NCI-H2196 treated with DMSO at 0.1 percent for 48 hours (cell line): ENCODE data around the gene CNTN5.
"Not testable (repeated sequence)": the region's sequence is repeated elsewhere in the genome, so short reads cannot be mapped to it uniquely, and the experiment has no call there.

Experiments
- DNase-seq: peaks from one replicate; lab custom pipeline; 2025; ENCODE audit not compliant: unreplicated experiment; lab: John Stamatoyannopoulos, UW

The CNTN5 gene

DNA sequence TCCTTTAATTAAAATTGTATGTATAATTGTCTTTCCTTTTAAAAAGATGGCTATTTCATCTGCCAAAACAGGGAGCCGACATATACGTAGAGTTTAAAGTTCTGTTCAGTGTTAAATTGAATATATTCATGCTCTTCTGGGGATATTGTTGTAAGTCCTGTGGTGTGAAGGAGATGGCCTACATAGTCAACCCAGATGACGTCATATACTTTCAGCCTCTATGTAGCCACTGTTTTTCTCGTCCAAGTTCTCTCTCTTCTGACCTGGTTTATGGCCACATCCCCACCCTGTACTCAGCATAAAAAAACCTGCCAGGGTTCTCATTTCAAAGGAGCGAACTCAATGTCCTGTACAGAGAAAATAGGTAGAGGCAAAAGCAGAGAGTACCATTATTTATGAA is 1156.9 kb downstream of the CNTN5 start:
- no peak for DNase-seq

DNA sequence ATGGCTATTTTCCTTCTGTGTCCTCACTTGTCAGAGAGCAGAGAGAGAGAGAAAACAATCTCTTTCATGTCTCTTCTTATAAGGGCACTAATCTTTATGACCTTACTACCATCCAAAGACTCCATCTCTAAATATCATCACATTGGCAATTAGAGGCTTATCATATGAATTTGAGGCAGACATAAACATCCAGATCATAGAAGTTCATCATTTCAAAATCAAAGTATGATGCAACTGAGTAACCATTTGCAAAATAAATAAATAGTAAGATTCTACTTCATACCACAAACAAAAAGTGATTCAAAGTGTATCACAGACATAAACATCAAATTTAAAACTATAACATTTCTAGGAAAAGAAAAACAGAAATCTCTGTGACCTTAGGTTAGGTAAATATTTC is 1161.6 kb downstream of the CNTN5 start:
- DNase-seq, result no peak

DNA sequence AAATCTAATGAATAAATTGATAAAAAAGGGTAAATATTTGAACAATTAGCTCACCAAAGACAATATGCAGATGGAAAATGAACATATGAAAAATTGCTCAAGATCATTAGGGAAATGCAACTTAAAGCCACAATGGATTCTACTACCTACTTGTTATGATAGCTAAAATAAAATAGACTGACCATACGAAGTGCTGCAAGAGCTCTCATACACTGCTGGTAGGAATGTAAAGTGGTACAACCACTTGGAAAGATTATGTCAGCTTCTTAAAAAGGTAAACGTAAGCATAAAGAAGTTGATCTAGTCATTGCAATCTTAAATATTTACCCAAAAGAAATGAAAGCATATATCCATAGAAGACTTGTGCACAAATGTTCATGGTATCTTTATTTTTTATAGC is 1162.2 kb downstream of the CNTN5 start:
- DNase-seq, result no peak

DNA sequence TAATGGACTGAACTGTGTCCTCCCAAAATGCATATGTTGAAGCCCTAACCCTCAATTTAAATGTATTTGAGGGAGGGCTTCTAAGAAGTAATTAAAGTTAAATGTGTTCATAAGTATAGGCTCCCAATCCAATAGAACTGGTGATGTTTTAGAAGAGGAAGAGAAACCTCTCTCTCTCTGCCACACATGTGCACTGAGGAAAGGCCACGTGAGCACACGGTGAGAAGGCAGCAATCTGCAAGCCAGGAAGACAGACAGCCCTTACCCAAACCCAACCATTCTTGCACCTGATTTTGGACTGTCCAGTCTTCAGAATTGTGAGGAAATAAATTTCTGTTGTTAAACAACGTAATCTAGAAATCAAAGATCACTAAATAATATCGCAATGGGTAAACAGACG is 1164.8 kb downstream of the CNTN5 start:
- no peak for DNase-seq

DNA sequence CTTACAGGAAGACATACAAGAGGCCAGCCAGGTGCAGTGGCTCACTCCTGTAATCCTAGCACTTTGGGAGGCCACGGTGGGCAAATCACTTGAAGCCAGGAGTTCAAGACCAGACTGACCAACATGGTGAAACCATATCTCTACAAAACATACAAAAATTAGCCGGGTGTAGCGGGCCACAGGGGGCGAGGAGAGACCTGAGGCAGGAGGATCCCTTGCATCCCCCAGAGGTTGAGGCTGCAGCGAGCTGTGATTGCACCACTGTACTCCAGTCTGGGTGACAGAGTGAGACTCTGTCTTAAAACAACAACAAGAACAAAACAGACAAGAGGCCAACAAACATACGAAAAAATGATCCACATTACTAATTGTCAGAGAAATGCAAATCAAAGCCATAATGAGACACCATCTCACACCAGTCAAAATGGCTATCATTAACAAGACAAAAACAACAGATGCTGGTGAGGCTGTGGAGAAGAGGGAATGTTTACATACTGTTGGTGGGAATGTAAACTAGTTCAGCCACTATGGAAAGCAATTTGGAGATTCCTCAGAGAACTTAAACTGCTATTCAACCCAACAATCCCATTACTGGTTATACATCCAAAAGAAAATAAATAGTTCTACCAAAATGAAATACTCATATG is 1167.5 kb downstream of the CNTN5 start:
- DNase-seq, result no peak

DNA sequence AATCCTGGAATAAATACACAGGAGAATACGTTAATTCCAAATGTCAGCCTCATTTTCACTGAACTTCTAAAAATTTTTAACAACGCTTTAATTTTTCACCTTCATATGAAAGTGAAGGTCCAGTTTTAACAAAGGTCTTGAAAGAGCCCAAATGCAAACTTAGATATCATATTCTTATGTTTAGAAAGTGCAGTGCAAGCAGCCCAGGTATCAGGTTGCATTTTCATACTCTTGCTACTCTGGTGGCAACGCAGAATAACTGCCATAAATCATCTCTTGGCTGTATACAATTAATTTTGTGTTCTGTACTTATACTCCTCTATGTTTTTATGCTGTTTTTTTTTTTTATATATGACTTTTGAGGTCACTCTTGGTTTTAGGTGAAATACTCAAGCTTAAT is 1169.6 kb downstream of the CNTN5 start:
- DNase-seq, result no peak

DNA sequence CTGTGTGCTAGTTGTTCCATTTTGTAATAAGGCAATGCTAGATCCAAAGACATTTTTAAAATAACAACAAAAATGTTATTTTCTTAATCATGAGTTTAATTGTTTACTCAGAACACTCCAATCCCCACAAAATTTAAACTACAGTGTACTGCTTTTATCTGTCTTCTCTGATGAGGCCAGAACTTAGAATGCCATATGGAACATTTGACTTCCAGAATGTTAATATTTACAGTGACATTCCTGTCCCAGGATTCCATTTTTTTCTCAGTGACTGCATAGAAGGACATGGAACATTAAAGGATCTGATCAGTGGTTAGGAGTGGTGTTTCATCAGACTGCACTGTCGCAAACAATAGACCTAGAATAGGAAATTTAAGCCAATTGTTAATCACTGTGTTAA is 1171.4 kb downstream of the CNTN5 start:
- DNase-seq, result no peak

DNA sequence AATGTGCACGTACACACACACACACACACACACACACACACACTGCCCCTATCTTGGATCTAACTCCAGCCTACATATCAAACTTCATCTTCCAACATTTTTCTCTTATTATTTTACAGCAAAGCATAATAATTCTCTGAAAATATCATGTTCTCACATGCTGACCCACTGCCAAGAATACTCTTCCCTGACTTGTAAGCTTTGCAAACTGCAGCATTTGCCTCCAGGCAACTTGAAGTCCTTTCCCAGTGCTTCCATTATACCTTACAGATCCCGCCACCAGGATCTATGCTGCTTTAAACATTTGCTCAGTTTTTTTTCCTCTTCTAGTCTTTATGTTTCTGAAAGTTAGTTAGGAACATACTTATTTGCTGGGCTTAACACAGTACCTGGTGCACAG is 1183.0 kb downstream of the CNTN5 start:
- DNase-seq, result no peak

DNA sequence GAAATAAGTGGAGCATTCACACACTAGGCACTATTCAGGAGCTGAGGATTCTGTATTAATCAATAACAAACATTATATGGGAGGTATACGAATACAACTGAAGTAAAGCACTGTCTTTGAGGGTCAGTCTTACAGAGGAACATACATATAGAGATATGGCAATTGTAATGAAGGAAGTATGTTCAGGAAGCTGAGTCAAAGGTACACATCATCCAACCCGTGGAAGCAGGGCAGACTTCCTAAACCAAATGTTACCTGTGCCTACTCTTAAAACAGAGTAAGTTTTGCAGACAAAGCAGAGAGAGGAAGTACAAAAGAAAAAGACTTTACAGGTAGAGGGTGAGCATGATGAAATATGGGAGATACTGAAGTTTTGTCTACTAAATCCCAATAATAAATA is 1185.2 kb downstream of the CNTN5 start:
- DNase-seq, result no peak

DNA sequence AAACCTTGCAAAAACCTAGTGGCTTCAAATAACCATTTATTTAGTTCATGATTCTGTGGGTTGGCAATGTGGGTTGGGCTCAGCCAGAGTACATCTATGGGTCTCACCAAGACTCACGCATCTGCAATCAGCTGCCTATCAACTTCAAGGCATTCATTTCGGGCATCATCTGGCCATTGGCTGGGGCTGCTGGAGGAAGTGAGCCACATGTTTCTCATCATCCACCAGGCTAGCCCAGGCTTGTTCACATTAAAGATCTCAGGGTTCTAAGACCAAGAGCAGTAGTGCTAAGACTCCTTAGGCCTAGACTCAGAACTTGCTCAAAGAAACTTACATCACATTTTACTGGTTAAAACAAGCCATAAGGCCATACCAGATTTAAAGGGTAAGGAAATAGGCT is 1187.5 kb downstream of the CNTN5 start:
- DNase-seq, result no peak

DNA sequence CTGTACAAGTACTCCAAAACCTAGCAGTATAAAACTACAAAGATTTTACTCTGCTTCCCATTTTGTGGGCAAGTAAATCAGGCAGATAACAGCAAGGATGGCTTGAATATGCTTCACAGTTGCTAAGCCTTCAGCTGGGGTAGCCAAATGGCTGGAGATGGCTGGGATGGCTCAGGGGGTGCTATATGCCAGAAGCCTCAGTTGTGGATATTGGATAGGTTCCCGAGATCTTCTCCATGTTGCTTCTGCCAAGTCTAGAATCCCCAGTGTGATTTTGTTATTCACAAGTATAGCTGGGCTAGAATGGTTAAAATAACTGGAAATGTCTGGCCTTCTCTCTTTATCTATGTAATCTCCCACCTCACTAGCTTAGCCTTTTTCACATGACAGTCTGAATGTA is 1194.0 kb downstream of the CNTN5 start:
- DNase-seq, result no peak

DNA sequence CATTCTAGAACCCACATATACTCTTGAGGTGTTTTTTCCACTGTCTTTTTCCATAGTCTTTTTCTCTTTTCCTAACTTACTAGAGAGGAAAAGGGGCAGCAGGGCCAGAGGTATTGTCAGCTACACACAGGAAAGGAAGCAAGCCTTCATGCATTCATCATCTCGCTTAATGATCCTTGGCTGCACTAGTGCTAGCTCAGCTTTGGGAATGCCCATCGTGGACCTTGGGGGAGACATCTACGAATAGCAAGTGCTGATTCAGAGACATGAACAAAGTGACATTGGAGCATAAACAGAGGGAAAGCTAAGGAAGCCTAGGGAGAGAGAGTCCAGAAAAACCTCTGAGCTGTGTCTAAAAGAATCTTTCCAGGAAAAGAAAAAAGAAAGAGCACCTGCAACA is 1200.1 kb downstream of the CNTN5 start:
- DNase-seq, result no peak

DNA sequence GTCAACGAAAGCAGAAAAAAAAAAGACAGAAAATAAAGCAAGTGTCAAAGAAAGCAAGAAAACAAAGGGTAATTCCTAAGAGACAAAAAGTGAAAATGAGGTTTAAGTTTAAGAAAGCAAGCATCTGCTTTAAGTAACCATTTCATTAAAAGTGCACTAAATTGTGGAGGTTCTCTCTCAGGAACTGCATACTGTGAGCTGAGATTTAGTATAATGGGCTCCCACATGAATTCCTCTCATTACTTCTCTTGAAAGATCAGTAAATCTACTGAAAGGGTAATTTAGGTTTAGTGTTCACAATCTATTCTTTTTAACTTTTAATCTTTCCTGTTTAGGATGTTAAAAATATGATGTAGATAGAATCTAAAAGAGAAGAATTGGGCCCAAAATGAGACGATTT is 1201.0 kb downstream of the CNTN5 start:
- DNase-seq, result no peak

DNA sequence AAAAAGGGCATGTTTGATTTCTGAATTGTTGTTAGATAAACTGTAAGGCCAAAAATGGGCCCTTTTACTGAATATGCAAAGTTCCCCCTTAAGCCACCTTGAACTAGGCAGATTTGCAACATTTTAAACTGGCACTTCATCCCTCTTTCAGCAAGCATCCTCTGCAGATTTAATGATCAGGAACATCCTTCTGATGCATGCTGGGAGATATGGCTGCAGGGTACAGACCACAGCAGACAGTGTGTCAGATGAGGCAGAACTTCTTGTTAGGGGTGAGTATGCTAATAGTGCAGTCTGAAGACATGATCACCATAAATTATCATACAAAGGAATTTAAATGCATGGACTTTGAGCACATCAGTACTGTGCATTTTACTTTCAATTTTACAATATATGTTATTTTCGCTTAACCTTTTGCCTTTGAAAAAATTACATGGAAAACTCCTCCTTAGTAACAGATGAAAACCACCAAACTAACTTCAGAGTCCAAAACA is 1203.8 kb downstream of the CNTN5 start:
- DNase-seq, result no peak

DNA sequence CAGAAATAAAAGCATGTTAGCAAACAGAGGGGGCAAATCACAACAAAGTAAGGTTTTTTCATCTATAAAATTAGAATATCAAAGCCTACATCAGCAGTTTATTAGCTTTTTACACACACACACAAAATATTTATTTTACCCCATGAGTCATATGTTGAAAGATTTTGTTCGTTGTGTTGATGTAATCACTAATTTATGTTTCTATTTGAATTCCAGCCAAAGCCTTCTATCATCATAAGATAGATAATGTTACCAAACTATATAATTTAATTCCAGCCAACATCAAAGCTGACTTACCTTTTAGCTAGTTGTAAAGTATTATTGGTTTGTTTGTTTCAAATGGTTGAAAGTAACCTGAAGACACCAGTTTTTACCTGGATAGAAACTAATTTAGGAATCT is 1208.3 kb downstream of the CNTN5 start:
- no peak for DNase-seq

DNA sequence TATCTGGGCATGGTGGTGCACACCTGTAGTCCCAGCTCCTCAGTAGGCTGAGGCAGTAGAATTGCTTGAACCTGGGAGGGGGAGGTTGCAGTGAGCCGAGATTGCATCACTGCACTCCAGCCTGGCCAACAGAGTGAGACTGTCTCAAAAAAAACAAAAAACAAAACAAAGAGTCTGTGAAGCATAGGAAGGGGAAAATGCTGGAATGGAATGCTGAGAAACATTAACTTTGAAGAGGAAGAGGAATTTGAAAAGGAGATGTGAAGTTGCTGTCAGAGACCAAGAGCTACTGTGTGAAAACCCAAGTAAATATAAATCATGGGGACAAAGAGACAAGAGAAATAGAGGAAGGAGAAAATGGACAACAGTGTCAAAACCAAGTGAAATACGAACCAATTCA is 1211.3 kb downstream of the CNTN5 start:
- no peak for DNase-seq

DNA sequence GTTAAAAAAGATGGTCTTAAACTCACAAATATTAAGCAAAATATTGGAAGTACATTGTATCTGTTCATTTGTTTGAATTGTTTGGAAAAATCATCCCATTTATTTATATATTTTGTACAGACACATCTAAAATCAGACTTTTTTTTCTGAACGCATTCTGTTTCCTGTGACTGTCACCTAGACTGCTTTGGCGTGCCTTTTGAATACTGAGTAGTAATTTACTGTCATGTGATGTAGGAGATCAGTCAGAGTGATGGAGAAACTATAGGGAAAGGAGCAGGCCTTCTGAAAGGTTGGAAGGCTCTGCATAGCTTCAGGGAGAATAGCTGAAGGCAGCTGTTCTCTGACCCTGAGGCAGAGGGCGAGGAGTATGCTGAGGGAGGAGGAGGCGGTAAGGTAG is 1214.3 kb downstream of the CNTN5 start:
- DNase-seq, result no peak

DNA sequence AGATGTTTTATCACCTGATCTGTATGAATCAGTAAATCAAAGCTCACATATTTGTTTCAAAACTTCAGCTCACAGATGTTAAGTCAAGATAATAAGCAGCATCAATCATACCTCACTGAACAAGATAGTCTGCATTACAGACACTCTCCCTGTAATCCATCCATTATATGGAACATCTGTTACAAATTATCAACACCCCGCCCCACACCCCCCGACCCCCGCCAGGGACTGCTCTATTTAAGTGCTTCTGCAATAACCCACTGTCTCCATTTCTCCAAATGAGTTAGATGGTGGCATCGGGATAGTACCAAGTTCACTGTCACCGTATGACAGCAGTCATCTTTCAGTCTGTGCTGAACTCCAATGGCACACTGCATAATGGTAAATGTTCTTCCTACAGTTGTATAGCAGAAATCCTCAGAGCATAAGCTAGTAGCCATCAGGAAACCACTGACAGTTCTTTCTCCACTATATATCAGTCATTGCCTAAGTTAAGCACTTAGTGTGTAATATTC is 1219.3 kb downstream of the CNTN5 start:
- DNase-seq, result no peak

DNA sequence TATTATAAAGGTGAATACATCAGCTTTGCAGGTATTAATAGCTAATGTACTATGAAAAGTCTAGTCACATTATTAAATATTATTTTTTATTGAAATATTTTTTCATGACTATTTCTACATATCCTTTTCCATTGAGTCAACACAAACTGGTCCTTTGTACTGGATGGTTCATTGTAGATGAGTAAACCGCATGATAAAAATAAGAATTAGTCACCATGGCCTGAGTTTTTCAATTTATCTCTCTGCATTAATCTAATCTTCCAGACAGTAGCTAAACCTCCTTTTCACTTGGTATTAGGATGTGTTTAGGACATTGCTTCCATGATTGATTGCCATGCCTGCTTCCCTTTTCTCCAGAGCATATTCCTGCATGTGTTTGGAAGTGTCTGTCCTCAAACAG is 1227.0 kb downstream of the CNTN5 start:
- DNase-seq, result no peak

DNA sequence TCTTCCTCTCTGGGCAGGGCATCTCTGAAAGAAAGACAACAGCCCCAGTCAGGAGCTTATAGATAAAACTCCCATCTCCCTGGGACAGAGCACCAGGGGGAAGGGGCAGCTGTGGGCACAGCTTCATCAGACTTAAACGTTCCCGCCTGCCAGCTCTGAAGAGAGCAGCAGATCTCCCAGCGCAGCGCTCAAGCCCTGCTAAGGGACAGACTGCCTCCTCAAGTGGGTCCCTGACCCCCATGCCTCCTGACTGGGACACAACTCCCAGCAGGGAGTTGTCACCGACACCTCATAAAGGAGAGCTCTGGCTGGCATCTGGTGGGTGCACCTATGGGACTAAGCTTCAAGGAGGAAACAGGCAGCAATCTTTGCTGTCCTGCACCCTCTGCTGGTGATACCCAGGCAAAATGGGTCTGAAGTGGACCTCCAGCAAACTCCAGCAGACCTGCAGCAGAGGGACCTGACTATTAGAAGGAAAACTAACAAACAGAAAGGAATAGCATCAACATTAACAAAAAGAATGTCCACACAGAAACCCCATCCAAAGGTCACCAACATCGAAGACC is 1236.6 kb downstream of the CNTN5 start:
- not testable (repeated sequence) for DNase-seq

DNA sequence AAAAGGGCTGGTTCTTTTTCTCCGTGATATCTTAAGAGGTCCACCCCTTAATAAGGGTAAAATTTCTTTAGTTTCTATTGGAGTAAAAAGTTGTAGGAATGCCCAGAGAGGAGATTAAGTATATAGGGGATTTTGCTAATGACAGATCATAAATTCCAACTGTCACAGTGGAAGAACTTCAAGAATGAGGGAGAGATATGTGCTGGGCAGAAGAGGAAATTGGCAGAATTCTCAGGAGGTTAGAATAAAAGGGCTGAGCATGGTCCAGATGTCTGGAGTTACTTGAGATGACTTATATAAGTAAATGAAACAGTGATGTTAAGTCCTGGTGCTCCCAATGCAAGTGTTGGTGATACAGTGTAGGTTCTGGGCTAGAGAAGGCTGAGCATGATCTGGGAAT is 1248.8 kb downstream of the CNTN5 start:
- no peak for DNase-seq

DNA sequence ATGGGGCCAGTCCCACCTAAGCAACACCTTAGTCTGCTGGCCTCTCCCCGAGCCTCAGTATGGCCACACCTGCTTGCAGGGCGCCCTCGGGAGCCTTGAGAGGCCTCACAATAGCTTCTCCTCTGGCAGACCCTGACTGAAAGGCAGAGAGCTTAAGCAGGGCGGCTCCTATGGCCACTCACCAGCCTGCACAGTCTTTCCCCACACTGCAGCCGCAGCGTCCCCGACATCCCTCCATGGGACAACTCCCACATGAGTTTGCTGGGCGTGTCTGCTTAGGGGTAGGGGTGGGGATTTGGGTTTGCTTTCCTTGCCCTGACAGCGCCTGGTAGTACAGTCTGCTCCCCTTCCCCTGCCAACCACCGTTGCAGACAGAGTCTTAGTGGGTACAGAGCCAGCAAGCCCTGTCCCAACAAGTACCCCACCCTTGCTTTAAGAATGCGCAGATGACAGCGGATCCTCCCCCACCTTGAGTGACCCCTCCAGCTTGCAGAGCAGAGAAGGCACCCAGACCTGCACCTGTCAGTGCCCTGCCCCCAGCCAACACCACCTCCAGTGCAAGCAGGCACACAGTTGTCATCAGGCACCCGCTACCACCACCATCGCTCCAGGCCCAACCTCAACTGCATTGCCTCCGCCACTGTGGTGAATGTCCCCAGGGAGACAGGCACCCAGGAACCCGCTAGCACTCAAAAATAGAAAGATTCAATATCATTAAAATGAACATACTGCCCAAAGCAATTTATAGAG is 1252.5 kb downstream of the CNTN5 start:
- DNase-seq, result no peak
